CD4-positive, alpha-beta T cell treated with Interleukin-2 at 100 ng/mL for 4 hours (primary cell): Measurements from ENCODE around the gene CYP2W1.

ENCODE experiments used
- DNase-seq: peaks from one replicate; pipeline ENCODE4 v3.0.0-alpha.2; 2020; ENCODE audit warnings: low spot score

CYP2W1 gene

DNA sequence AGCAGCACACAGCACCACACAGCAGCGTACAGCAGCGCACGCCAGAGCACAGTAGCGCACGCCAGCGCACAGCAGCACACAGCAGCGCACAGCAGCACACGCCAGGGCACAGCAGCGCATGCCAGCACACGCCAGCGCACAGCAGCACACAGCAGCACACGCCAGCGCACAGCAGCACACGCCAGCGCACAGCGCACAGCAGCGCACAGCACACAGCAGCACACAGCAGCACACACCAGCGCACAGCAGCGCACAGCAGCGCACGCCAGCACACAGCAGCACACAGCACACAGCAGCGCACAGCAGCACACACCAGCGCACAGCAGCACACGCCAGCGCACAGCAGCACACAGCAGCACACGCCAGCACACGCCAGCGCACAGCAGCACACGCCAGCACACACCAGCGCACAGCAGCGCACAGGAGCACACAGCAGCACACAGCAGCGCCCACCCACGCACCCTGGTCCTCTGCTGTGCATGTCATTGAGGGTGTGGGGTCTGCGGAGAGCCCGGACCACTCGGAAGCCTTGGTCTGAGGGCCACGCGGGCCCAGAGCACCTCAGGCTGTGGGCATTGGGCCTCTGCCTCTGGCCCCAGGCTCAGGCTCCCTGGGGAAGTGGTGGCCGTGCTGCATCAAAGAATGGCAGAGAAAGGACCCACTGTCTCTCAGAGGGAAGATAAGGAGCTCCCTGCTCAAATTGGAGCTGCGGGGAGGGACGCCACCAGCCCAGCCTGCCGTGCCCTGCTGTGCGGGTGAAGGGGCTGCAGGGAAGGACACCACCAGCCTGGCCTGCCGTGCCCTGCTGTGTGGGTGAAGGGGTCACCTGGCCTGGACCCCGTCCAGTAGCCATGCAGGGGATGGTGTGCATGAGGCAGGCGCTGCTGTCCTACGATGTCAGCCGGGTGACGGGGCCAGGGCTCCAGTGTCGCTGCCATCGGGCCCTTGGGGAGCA, 33.9 kb downstream of the CYP2W1 start:
- DNase-seq: no peak

DNA sequence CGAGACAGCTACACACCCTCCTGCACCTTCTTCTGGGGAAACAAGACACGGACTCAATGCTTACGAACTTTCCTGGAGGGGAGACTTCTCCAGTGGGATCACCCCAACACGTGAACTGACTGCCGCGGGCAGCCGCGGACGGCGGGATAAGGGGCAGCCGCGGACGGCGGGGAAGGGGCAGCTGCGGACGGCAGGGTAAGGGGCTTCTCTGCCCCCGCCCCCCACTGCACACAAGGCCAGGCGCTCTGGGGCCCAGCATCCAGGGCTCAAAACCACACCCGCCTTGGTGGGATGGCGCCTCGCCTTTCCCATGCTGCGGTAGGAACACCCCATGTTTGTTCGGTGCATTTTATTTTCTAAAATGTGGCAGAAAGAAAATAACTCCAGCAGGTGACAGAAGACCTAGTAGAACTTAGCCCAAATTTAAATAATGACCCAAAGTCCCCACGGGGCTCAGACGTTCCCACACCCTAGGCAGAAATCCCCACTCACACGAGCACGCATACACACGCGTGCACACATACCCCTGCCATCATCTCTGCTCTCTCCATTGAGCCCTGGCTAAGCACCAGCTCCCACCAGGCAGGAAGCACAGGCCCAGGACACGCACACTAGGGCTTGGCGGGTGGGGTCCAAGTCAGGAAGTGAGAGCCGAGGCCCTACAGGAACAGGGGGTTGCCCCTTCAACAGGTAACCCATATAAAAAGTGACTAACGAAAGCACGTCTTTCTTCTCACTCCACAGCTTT, 34.8 kb downstream of the CYP2W1 start:
- DNase-seq: no peak

DNA sequence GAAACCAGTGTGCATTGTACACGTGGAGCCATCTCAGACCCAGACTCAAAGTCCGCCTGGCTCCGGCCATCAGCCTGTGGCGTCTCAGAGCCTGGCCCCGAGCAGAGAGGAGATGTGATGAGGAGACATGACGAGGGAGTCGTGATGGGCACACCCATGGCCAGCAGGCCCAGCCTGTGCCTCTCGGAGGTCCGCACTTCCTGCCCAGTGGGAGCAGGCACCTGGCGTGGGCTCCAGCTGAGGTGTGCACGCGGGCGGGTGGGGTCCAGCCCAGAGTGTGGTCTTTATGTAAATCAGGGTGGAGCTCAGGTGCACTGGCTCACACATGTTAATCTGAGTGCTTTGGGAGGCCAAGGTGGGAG, 35.3 kb downstream of the CYP2W1 start:
- DNase-seq: no peak

DNA sequence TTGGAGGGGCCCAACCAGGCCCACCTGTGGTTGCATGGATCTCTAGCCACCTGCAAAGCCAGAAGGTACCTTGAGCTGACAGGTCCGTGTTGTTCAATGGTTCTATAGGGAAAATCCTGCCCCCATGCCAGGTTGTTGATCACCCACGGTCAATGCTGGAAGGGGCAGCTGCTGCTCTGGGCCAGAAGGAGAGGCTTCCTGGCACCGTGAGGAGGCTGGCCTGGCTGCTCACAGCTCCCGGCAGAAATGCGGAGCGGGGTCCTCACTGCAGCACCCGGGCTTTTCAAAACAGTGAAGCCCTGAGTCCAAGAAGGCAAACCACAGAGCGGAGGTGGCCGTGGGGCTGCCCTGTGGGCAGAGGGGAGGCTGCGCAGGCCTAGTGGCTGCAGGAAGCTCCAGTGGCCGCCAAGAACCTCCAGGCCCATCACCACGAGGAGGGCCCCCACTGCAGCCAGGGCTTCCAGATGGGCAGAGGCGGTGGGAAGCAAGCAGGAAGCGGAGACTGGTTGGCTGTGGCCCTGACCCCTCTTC, 36.3 kb downstream of the CYP2W1 start:
- DNase-seq: no peak

DNA sequence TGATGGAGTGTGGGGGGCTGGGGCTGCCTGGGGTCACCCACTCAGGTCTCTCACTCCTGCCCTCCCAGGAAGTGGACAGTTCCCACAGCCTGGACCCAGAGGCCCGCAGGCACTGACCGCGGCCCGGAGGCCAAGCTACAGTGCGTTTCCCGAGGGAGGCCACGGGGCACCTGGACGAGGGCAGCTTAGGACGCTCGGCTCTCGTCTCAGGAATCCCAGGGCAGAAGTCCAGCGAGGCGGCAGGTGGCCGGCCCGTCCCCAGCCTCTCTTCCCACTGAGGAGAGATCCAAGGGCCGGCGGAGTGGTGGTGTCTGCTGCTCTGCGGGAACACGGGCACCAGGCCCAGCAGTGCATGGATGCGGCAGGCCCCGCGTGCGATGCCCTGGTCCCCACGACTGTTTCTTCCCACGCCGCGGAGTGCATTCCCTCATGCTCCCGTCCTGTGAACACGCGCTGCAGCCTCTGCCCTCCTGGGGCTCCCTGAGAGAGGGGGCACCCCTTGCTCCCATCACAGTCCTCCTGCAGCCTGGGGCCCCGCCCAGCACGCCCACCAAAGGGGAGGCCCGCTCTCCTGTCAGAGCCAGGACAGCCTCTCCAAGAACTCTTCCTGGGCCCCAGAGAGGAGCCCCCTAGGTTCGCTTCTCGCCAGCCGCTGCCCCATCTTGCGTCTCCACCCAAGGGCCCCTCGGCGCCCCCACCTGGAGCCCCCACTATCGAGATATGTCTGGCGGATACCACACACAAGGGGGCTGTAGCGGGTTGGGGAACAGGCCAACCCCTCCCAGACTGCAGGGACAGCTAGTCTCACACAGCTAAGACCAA, 37.0 kb downstream of the CYP2W1 start:
- DNase-seq: no peak

DNA sequence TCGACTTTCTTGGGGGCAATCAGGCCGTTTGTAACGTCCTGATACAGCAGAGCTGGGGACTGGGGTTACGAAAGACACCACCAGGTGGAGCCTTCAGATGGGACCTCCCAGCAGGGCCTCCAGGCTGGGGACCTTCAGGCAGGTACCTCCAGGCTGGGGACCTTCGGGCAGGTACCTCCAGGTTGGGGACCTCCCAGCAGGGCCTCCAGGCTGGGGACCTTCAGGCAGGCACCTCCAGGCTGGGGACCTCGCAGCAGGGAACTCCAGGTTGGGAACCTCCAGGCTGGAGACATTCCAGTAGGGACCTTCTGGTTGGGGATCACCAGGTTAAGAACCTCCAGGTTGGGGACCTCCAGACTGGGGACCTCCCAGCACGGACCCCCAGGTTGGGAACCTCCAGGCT, 37.9 kb downstream of the CYP2W1 start:
- DNase-seq: peak; percentile 18

DNA sequence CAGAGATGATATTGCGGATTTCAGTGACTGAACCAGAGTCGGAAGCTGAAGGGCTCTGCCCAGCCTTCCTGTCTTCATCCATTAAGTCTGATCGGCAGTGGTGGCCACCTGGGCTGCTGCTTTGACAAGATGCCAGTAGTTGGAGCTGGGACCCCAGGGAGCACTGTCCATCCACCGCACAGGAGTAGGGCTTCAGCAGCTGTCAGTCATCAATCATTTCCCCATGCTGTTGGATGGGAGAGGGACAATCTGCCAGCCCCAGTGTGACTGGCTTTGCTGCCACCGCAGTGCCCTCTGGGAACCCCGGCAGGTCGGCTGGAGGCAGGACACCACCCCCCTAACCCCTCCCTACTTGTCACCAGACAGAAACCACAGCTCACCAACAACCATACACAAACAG, 38.4 kb downstream of the CYP2W1 start:
- DNase-seq: no peak

DNA sequence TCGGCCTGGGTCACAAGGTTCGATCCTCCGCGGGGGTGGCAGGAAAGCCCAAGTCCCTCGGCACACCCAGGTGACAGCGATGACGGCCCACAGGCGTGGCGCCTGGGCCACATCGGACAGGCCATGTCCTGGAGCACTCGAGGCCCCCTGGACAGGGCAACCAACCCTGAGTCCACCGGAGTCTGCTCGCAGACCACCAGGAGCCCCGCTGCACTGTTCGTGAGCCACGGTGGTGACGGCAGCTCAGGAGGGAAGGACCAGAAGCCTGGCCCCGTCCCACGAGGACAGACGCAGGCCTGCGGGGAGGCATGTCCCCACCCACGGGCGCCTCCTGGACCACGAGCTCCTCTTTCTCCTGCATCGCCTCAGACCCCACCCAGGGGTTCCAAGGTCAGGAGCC, 39.0 kb downstream of the CYP2W1 start:
- no peak for DNase-seq

DNA sequence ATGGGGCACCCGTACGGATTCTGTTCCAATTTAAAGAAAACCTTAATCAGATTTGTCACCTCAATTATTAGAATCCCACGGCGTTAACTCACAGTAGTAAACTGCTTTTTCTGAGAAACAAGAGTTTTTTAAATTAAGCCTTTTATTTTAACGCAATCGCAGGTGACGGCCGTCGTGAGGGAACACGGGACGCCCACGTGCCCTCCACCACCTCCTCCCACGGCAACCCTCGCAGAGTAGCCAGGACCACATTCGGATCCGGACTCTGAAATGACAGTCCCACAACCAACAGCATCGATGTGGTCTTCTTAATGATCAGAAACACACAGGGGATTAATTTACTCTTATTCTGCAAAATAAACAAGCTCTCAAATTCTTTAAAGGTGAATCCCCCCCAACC, 39.4 kb downstream of the CYP2W1 start:
- no peak for DNase-seq

DNA sequence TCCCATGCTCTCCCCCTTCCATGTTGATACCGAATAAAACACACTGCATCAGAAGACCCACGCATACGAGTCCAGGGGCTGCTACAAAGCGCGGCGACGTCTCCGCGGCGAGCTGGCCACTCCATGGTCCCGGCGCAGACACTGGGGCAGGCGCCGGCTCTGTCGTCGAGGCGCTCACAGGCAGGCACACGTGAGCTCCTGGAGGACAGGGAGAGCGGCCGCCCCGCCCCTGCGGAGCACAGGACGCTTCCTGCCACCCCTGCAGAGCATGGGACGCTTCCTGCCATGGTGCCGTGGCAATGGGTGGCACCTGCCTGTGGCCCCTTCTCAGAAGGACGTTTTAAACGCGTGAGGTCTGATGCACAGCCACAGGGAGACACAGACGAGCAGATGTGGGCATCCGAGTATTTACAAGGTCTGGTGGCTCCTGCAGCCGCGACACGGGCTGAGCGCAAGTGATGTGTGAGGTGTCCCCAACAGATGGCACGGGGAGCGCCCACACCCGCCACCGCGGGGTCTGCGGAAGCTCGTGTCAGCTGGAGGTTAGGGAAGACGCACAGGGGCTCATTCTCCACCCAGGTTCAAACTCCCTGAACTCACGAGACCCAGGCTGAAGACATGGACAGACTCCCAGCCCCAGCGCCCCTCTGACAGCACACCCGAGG, 40.0 kb downstream of the CYP2W1 start:
- DNase-seq: no peak

DNA sequence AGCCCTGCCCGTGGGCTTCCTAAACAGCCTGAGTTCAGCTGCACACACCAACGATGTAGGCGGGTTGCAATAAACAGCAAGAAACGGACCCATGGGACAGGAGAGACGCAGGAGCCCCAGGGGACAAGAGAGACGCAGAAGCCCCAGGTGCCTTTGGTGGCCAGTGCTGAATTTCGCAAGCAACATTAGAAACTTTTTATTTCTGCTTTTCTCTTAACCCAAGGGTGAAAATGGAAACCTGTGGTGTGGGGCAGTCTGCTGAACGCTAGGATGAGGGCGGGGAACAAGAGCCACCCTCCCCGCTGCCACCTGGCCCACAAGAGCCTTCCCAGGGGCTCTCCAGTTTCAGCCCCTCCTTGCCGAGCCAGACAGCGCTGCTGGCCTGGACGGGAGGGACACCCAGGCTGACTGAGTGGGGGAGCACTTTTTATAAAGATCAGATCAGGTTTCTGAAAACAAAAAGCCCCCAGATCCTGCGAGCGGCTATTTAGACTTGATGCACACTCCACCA, 41.4 kb downstream of the CYP2W1 start:
- no peak for DNase-seq

DNA sequence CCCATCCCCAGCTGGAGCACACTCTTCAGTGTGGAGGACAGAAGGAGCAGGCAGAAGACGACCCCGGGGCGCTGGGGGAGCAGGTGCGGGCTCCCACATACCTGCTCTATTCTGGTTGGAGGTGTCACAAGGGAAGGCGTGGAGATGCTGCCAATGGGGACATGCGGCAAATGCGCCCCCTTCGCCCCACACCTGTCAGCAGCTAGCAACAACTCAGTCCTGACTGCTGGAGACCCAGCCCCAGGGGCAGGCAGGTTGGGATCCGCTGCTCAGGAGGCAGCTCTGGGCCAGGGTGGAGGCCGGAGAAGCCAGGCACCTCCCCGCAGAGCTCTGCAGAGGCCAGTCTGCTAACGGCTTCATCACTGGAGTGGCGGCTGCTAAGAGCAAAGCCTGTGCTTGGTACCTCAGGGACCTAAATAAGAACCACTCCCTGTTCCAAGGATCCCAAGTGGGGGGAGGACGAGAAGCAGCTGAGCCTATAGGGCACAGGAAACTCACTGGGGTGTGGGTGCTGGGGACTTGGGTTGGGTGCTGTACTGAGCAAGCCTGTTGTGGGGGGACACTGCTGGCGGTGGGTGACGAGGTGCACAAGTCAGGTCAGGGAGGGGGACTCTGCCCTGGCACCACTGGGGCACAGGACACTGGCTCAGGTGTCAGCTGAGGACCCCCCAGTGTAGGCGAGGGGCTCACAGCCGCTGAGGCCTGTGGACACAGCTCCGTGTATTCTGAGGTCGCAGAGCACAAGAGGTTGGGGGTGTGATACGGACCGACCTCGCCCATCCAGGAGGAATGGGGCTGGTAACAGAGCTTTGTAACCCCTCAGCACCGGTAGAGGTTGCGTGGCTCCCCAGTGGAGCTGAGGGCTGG, 42.1 kb downstream of the CYP2W1 start:
- no peak for DNase-seq

DNA sequence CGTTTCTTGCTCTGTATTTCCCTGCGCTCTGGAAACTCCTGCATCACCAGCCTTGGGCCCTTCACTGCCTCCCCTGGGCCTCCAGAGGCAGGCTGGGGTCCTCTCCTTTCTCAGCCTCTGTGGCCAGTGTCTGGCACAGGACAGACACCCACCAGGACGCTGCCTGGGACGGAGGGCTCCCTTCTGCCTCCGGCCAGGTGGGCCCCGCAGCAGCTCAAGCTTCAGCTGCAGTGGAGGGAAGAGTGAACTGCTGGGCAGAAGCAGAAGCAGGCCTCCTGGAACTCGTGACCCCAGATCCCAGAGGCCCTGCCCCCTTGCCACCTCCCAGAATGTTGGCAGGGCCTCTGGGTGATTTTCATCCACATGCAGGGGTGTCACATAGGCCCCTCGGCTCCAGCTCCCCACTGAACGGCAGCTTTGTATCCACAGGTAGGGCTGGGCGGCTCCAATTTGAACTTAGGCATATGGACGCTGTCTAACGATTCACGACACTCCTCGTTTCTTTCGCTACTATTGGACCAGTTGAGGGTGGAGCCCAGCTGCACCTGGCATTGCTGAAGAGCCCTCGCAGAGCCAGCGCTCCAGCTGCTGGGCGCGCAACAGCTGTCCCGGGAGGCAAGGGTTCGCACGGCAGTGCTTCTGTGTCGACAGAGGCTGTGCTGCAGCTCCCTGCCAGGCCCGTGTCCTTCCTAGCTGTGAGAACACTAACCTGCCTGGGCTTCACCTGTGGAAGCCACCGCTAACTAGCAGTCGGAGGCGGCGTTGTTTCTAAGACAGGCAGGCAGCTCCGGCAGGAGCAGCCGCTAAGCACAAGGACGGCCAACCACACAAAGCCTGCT, 43.0 kb downstream of the CYP2W1 start:
- DNase-seq: no peak

DNA sequence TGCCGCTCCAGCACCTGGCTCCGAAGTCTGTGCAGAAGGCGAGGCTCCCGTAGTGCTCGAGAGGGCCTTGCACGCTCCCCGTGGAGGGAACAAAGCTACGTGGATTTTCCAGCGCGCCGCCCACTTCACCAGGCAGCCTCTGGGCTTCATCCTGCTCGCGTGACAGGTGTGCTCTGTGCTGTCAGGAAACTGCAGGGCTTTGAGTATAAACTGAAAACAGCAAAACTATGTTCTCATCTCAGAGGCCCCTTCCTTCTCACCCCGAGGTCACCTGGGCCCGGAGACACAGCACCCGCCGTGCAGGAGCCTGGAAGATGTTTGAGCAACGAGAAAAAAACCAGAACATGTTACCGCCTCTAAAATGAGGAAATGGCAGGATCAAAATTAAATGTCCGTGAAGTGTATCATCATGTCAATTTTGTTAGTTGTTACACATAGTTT, 43.8 kb downstream of the CYP2W1 start:
- DNase-seq: no peak

DNA sequence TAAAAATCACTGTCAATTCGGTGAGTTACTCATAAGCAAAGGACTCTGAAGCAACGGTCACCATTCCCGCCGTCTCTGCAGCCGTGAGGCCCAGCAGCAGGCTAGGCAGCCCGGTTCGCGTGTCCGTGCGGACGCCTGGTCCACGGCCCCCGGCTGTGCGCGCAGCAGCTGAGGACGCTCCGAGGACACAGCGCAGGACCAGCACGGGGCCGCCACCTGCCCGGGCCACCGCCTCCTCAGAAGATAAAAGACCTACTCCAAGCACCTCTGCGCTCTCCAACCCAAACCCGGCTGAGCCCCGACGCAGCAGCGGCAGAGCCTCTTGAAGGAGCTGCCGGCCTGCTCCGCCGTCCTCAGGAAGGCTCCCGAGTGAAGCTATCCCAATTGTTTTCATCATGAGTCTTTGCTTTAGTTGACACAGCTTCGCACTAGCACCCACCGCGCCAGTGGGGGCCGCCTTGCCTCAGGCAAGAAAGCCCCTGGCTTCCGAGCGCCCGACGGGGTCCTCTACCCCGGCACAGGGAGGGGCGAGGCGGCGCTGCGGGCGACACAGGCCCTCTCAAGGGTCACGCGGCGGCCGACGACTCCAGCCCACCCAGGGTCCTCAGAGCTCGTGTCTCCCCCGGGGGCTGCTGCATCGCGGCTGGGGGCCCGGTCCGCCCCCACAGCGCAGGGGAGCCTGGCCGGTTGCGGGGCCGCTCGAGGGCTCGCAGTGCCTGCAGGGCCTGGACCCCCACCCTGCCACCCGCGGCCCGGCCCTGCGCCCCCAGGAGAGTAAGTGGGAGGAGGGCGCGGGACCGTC, 44.5 kb downstream of the CYP2W1 start:
- no peak for DNase-seq

DNA sequence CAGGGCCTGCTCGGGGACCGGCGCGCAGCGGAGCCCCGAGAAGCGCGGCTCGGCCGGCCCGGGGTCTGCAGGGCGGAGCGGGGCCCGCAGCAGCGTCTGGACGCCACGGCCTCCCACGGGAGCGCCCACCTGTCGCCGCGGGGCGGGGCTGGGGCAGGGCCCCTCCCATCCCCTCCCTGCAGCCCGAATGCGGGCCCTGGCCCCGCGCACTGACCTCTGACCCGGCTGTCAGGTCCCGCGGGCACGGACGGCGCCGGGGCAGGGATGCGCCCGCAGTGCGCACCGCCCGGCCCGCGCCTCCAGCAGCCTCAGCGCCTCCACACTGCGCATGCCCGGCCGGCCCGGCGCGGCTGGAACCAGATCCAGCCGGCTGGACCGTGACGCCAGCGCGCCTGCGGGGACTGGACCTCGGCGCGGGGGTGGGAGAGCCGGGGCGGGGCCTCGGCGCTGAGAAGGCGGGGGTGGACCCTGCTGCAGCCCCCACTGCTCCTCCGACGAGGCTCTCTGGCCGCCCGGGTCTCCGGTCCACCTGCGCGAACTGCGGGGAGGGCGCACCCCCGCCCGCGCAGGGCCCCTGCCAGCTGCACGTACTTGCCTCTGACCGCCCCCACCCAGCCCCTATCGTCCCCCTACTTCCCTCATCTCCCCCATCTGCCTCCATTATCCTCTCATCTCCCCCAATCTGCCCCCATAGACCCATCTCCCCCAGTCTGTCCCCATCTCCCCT, 45.2 kb downstream of the CYP2W1 start:
- peak; percentile 82 for DNase-seq

DNA sequence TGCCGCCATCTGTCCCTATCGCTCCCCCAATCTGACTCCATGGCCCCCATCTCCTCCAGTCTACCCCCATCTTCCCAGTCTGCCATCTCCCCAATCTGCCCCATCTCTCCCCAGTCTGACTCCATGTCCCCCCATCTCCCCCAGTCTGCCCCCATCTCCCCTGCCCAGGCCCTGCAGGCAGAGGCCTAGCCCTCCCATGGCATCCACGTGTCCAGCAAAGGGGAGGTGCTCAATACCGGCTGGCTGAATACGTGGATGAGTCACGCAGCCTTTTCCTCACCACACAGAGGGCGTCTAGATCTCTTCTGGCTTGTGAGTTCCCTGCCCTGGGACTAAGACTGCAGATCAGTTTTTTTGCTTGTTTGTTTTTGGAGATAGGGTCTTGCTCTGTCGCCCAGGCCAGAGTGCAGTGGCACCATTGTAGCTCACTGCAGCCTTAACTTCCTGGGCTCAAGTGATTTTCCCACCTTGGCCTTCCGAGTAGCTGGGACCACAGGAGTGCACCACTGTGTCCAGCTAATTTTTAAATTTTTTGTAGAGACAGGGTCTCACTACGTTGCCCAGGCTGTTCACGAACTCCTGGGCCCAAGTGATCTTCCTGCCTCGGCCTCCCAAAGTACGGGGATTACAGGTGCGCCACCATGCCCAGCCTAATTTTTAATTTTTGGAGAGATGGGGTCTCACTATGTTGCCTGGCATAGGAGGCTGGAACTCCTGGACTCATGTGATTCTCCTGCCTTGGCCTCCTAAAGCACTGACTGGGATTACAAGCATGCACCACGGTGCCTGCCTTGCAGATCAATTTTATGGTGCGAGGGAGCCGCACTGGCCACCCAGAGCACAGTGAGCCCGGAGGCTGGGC, 46.0 kb downstream of the CYP2W1 start:
- peak; percentile 82 for DNase-seq
